ENCODE measurements around the gene NR3C2. TPM values are rescaled to one million over a fixed set of nuclear protein-coding genes. Genes with fewer than 3 reads are reported as not detected.

Gene NR3C2
- total RNA-seq, 1 experiment from 2014 or later = 0.63 TPM

GRCh38 chr4:148443512-148444295, 1.5 kb upstream of the NR3C2 start:
- Histone ChIP-seq H3K27me3 (0 out of 2 replicates have a peak, but pooled peaks cover 10% of the 10 kb centered on the region), H3K4me1 (no peaks in the 10 kb centered on the region)
- peak; percentile 6 to 20 for DNase-seq

DNA sequence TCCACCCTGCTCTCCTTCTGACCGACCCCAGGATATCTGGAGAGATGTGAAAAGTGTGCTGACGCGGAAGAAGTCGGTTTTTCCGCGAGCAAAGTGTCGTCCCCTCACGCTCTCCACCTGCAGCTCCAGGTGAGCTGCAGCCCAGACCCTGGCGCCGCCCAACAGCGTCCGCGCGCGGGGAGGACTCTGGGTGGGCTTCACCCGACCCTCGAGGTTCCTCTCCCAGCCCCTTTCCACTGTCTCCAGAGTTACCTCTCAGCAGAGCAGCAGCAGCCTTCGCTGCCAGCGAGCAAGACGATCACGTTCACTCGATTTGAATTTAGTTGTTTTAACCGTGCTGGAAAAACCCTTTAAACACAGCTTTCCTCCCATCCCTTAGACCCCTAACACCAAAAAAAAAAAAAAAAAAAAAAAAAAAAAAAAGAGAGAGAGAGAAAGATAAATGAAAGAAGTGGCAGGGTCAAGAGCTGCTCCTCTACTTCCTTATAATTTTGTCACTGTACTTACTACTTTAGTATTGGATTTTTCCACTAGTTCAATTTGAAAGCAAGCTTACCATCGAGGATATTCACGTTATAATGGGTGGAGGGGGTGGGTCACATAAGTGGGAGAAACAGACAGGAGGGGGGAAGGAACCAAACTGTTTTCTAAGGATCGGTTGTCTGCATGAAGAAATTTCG, 758 bp upstream of the NR3C2 start:
- Histone ChIP-seq H3K36me3 (no peaks in the 10 kb centered on the region), H3K9me3 (replicated peaks) (no peaks in the 10 kb centered on the region), H3K4me3 (peak overlapping the region; percentile 62), H3K4me1 (no peaks in the 10 kb centered on the region), H3K27ac (no peak overlapping the region), H3K27me3 (0 out of 2 replicates have a peak, but pooled peaks cover 10% of the 10 kb centered on the region)
- peak; percentile 1 to 26 for DNase-seq

More at GRCh38 chr4:148443512-148444295, 1.5 kb upstream of the NR3C2 start:
- no peak overlapping the region for H3K27ac ChIP-seq
- H3K9me3 ChIP-seq (replicated peaks) = no peaks in the 10 kb centered on the region
- H3K4me3 ChIP-seq = peak overlapping the region; percentile 62
- no peaks in the 10 kb centered on the region for H3K36me3 ChIP-seq

GRCh38 chr4:148441624-148441985, 609 bp downstream of the NR3C2 start:
- Histone ChIP-seq H3K27ac (no peak overlapping the region), H3K36me3 (no peaks in the 10 kb centered on the region), H3K9me3 (replicated peaks) (no peaks in the 10 kb centered on the region), H3K27me3 (0 out of 2 replicates have a peak, but pooled peaks cover 10% of the 10 kb centered on the region), H3K4me3 (peak overlapping the region; percentile 62), H3K4me1 (no peaks in the 10 kb centered on the region)
- DNase-seq = no peak

GRCh38 chr4:148438047-148438446, 4.2 kb downstream of the NR3C2 start:
- no peak for DNase-seq
- no peaks in the 10 kb centered on the region for H3K36me3 ChIP-seq

GRCh38 chr4:148437439-148437838, 4.8 kb downstream of the NR3C2 start:
- Histone ChIP-seq H3K4me3 (no peak overlapping the region), H3K36me3 (no peaks in the 10 kb centered on the region), H3K27ac (no peak overlapping the region), H3K9me3 (replicated peaks) (no peaks in the 10 kb centered on the region), H3K27me3 (no peaks in the 10 kb centered on the region), H3K4me1 (no peaks in the 10 kb centered on the region)
- no peak for DNase-seq

More at GRCh38 chr4:148438047-148438446, 4.2 kb downstream of the NR3C2 start:
- Histone ChIP-seq H3K27me3 (no peaks in the 10 kb centered on the region), H3K27ac (no peak overlapping the region), H3K9me3 (replicated peaks) (no peaks in the 10 kb centered on the region), H3K4me3 (no peak overlapping the region), H3K4me1 (no peaks in the 10 kb centered on the region)

DNA sequence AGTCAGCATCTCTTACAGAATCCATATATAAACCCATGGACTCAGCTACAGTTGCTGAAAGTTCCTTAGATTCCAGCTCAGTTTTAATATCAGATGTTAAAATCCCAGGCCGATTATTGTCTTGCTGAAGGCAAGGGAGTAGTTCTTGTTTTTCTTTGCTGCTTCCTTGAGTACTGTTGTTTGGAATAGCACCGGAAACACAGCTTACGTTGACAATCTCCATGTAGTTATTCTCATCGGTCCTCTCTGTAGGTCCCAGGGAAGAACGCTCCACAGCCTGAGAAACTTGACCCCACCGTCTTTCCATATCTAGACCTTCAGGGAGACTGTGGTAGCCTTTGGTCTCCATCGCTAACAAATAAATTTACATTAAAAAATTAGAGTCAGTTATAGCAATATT, 5.7 kb downstream of the NR3C2 start:
- H3K27ac ChIP-seq = no peak overlapping the region
- no peaks in the 10 kb centered on the region for H3K9me3 ChIP-seq (replicated peaks)
- DNase-seq = no peak
- no peaks in the 10 kb centered on the region for H3K27me3 ChIP-seq
- H3K36me3 ChIP-seq = no peaks in the 10 kb centered on the region
- H3K4me1 ChIP-seq = no peaks in the 10 kb centered on the region
- no peak overlapping the region for H3K4me3 ChIP-seq

- no peaks in the 10 kb centered on the region for H3K4me1 ChIP-seq
- no peaks in the 10 kb centered on the region for H3K27me3 ChIP-seq
- H3K27ac ChIP-seq = no peak overlapping the region
- no peak for DNase-seq
- no peaks in the 10 kb centered on the region for H3K9me3 ChIP-seq (replicated peaks)
- no peaks in the 10 kb centered on the region for H3K36me3 ChIP-seq
- H3K4me3 ChIP-seq = no peak overlapping the region
These were observed 6.4 kb downstream of the NR3C2 start for GRCh38 chr4:148435654-148436406.

- no peak overlapping the region for H3K27ac ChIP-seq
- H3K9me3 ChIP-seq (replicated peaks) = no peaks in the 10 kb centered on the region
- no peak for DNase-seq
- H3K4me1 ChIP-seq = no peaks in the 10 kb centered on the region
- H3K4me3 ChIP-seq = no peak overlapping the region
- H3K36me3 ChIP-seq = no peaks in the 10 kb centered on the region
- H3K27me3 ChIP-seq = no peaks in the 10 kb centered on the region
These were observed 8.0 kb downstream of the NR3C2 start for GRCh38 chr4:148434075-148434773.

DNA sequence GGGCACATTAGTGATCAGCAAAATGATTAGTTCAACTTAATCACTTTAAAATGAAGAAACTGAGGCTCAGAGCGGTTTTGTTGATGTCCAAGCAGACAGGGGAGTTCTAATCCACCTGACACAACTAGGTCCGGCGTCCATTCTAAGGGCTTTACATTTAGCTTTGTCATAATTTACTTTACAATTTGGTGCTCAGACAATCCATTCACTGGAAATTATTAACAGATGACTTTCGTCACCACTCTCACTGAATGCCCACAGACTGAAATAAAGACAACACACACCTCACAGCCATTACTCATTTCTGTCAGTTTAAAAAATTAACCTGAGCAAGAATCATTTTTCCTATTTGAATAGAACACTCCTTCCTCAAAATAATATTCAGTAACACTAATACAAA, 10.8 kb downstream of the NR3C2 start:
- Histone ChIP-seq H3K36me3 (no peaks in the 10 kb centered on the region), H3K27ac (no peak overlapping the region), H3K27me3 (no peaks in the 10 kb centered on the region), H3K4me3 (no peak overlapping the region), H3K9me3 (replicated peaks) (no peaks in the 10 kb centered on the region), H3K4me1 (no peaks in the 10 kb centered on the region)
- no peak for DNase-seq

GRCh38 chr4:148430854-148431253, 11.4 kb downstream of the NR3C2 start:
- H3K4me3 ChIP-seq = no peak overlapping the region
- H3K9me3 ChIP-seq (replicated peaks) = no peaks in the 10 kb centered on the region
- DNase-seq = no peak
- no peak overlapping the region for H3K27ac ChIP-seq
- no peaks in the 10 kb centered on the region for H3K36me3 ChIP-seq
- H3K4me1 ChIP-seq = no peaks in the 10 kb centered on the region
- H3K27me3 ChIP-seq = no peaks in the 10 kb centered on the region

DNA sequence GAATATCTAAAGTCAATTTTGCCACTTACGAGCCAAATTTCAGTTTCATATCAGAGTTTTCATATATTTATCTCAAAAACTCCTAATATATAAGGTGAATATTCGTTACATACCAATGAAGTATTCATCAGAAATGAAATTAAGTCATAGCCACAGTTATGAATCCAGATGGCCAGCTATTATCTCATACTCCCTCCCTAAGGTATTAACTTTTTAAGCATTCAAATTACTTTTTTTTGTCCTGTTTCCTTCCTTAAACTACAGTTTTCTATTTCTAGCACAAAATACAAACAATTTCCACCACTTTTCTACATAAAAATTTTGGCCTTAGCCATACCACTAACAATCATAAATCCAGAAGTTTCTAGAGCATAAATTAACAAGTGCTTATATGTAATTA, 13.0 kb downstream of the NR3C2 start:
- H3K4me3 ChIP-seq = no peak overlapping the region
- DNase-seq = no peak
- no peak overlapping the region for H3K27ac ChIP-seq
- H3K9me3 ChIP-seq (replicated peaks) = no peaks in the 10 kb centered on the region
- no peaks in the 10 kb centered on the region for H3K4me1 ChIP-seq
- no peaks in the 10 kb centered on the region for H3K27me3 ChIP-seq
- no peaks in the 10 kb centered on the region for H3K36me3 ChIP-seq

- no peak for DNase-seq
- Histone ChIP-seq H3K27me3 (no peaks in the 10 kb centered on the region), H3K4me3 (no peak overlapping the region), H3K27ac (no peak overlapping the region), H3K36me3 (no peaks in the 10 kb centered on the region), H3K4me1 (no peaks in the 10 kb centered on the region), H3K9me3 (replicated peaks) (no peaks in the 10 kb centered on the region)
These were observed 15.6 kb downstream of the NR3C2 start for GRCh38 chr4:148426643-148427042.

DNA sequence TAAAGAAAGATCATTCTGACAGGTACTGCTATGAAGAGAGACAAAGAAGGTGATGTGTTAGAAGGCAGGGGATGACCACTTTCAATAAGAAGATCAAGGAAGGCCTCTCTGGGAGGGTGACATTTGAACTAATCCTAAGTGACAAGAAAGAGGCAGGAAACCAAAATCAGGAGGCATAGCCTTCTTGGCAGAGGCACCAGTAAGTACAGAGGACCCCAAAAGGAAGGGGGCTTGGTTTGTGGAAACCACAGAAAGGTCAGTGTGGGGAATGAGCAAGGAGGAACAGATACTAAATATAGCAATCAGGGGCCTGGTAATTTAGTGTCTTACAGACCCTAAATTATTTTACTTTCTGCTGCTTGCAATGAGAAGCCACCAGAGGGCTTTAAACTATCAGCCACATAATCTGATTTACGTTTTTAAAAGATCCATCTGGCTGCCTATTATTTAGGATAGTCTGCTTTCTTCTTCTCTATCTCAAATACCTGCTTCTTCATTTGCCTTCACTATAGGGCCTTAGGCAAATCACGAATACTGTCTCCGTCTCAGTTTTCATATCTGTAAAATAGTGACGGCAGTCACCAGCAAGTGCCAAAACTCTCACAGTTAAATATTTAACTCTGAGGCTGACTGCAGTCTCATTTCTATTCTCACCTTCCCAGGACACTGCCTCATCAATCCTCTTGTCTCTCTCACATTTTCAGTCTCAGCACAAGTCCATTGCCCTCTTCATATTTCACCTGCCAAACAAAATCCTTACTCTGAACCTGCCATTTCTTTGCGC, 16.7 kb downstream of the NR3C2 start:
- no peak for DNase-seq
- H3K4me3 ChIP-seq = no peak overlapping the region
- H3K27ac ChIP-seq = no peak overlapping the region
- H3K36me3 ChIP-seq = no peaks in the 10 kb centered on the region
- no peaks in the 10 kb centered on the region for H3K9me3 ChIP-seq (replicated peaks)
- H3K4me1 ChIP-seq = no peaks in the 10 kb centered on the region
- no peaks in the 10 kb centered on the region for H3K27me3 ChIP-seq

- no peaks in the 10 kb centered on the region for H3K36me3 ChIP-seq
- no peaks in the 10 kb centered on the region for H3K27me3 ChIP-seq
- no peaks in the 10 kb centered on the region for H3K9me3 ChIP-seq (replicated peaks)
- no peaks in the 10 kb centered on the region for H3K4me1 ChIP-seq
- no peak overlapping the region for H3K4me3 ChIP-seq
- no peak overlapping the region for H3K27ac ChIP-seq
- no peak for DNase-seq
These were observed 21.8 kb downstream of the NR3C2 start for GRCh38 chr4:148420397-148420796.
